ENCODE data around the gene OPCML.

OPCML gene

GRCh38 chr11:133501643-133502539, 30.4 kb downstream of the OPCML start:
- DNase-seq = no peak
- no peaks in the 10 kb centered on the region for H3K4me1 Mint-ChIP-seq (ENCODE audit: low read depth)
- H3K36me3 Mint-ChIP-seq (ENCODE audit: low read depth) = no peaks in the 10 kb centered on the region
- H3K9me3 Mint-ChIP-seq = no peaks in the 10 kb centered on the region
- H3K4me3 Mint-ChIP-seq = no peak overlapping the region
- H3K27me3 Mint-ChIP-seq = no peaks in the 10 kb centered on the region
- no peak overlapping the region for H3K27ac Mint-ChIP-seq

GRCh38 chr11:133500936-133501335, 31.4 kb downstream of the OPCML start:
- H3K9me3 Mint-ChIP-seq = no peaks in the 10 kb centered on the region
- no peaks in the 10 kb centered on the region for H3K4me1 Mint-ChIP-seq (ENCODE audit: low read depth)
- no peaks in the 10 kb centered on the region for H3K36me3 Mint-ChIP-seq (ENCODE audit: low read depth)
- DNase-seq = no peak
- H3K27me3 Mint-ChIP-seq = no peaks in the 10 kb centered on the region
- no peak overlapping the region for H3K4me3 Mint-ChIP-seq
- H3K27ac Mint-ChIP-seq = no peak overlapping the region

GRCh38 chr11:133500435-133500834, 31.9 kb downstream of the OPCML start:
- Mint-ChIP-seq H3K4me3 (no peak overlapping the region), H3K4me1 (ENCODE audit: low read depth) (no peaks in the 10 kb centered on the region), H3K27me3 (no peaks in the 10 kb centered on the region), H3K9me3 (no peaks in the 10 kb centered on the region), H3K36me3 (ENCODE audit: low read depth) (no peaks in the 10 kb centered on the region), H3K27ac (no peak overlapping the region)
- no peak for DNase-seq

- no peaks in the 10 kb centered on the region for H3K9me3 Mint-ChIP-seq
These were observed 33.3 kb downstream of the OPCML start for GRCh38 chr11:133498969-133499368.

GRCh38 chr11:133497477-133498140, 34.7 kb downstream of the OPCML start:
- Mint-ChIP-seq H3K27ac (no peak overlapping the region), H3K27me3 (no peaks in the 10 kb centered on the region), H3K4me1 (ENCODE audit: low read depth) (no peaks in the 10 kb centered on the region), H3K4me3 (no peak overlapping the region), H3K9me3 (no peaks in the 10 kb centered on the region), H3K36me3 (ENCODE audit: low read depth) (no peaks in the 10 kb centered on the region)
- DNase-seq = no peak

More at GRCh38 chr11:133498969-133499368, 33.3 kb downstream of the OPCML start:
- no peak overlapping the region for H3K27ac Mint-ChIP-seq
- DNase-seq = no peak
- no peak overlapping the region for H3K4me3 Mint-ChIP-seq
- no peaks in the 10 kb centered on the region for H3K36me3 Mint-ChIP-seq (ENCODE audit: low read depth)
- no peaks in the 10 kb centered on the region for H3K4me1 Mint-ChIP-seq (ENCODE audit: low read depth)
- H3K27me3 Mint-ChIP-seq = no peaks in the 10 kb centered on the region

GRCh38 chr11:133492895-133493294, 39.4 kb downstream of the OPCML start:
- H3K4me1 Mint-ChIP-seq (ENCODE audit: low read depth) = no peaks in the 10 kb centered on the region
- DNase-seq = no peak
- no peaks in the 10 kb centered on the region for H3K27me3 Mint-ChIP-seq
- no peak overlapping the region for H3K27ac Mint-ChIP-seq
- no peaks in the 10 kb centered on the region for H3K36me3 Mint-ChIP-seq (ENCODE audit: low read depth)
- no peak overlapping the region for H3K4me3 Mint-ChIP-seq
- H3K9me3 Mint-ChIP-seq = no peaks in the 10 kb centered on the region

GRCh38 chr11:133491680-133492383, 40.5 kb downstream of the OPCML start:
- DNase-seq = no peak
- Mint-ChIP-seq H3K27me3 (no peaks in the 10 kb centered on the region), H3K9me3 (no peaks in the 10 kb centered on the region), H3K4me3 (no peak overlapping the region), H3K4me1 (ENCODE audit: low read depth) (no peaks in the 10 kb centered on the region), H3K27ac (no peak overlapping the region), H3K36me3 (ENCODE audit: low read depth) (no peaks in the 10 kb centered on the region)

GRCh38 chr11:133480722-133481121, 51.6 kb downstream of the OPCML start:
- DNase-seq = no peak
- H3K4me1 Mint-ChIP-seq (ENCODE audit: low read depth) = no peaks in the 10 kb centered on the region
- H3K9me3 Mint-ChIP-seq = peaks cover 9% of the 10 kb centered on the region
- H3K4me3 Mint-ChIP-seq = no peak overlapping the region
- H3K36me3 Mint-ChIP-seq (ENCODE audit: low read depth) = no peaks in the 10 kb centered on the region
- H3K27me3 Mint-ChIP-seq = no peaks in the 10 kb centered on the region
- H3K27ac Mint-ChIP-seq = no peak overlapping the region

- Mint-ChIP-seq H3K27me3 (no peaks in the 10 kb centered on the region), H3K36me3 (ENCODE audit: low read depth) (no peaks in the 10 kb centered on the region), H3K4me3 (no peak overlapping the region), H3K9me3 (peaks cover 9% of the 10 kb centered on the region), H3K4me1 (ENCODE audit: low read depth) (no peaks in the 10 kb centered on the region), H3K27ac (no peak overlapping the region)
- DNase-seq = no peak
These were observed 53.1 kb downstream of the OPCML start for GRCh38 chr11:133479209-133479608.

- Mint-ChIP-seq H3K27me3 (no peaks in the 10 kb centered on the region), H3K9me3 (peaks cover 4% of the 10 kb centered on the region), H3K36me3 (ENCODE audit: low read depth) (no peaks in the 10 kb centered on the region), H3K27ac (no peak overlapping the region), H3K4me1 (ENCODE audit: low read depth) (no peaks in the 10 kb centered on the region), H3K4me3 (no peak overlapping the region)
- no peak for DNase-seq
These were observed 55.1 kb downstream of the OPCML start for GRCh38 chr11:133477251-133477625.

- Mint-ChIP-seq H3K4me1 (ENCODE audit: low read depth) (no peaks in the 10 kb centered on the region), H3K9me3 (peaks cover 4% of the 10 kb centered on the region), H3K27ac (no peak overlapping the region), H3K27me3 (no peaks in the 10 kb centered on the region), H3K36me3 (ENCODE audit: low read depth) (no peaks in the 10 kb centered on the region), H3K4me3 (no peak overlapping the region)
- no peak for DNase-seq
These were observed 55.6 kb downstream of the OPCML start for GRCh38 chr11:133476570-133477250.

- Mint-ChIP-seq H3K27me3 (no peaks in the 10 kb centered on the region), H3K4me1 (ENCODE audit: low read depth) (no peaks in the 10 kb centered on the region), H3K36me3 (ENCODE audit: low read depth) (no peaks in the 10 kb centered on the region), H3K9me3 (peaks cover 2% of the 10 kb centered on the region), H3K4me3 (no peak overlapping the region), H3K27ac (no peak overlapping the region)
- DNase-seq = no peak
These were observed 57.8 kb downstream of the OPCML start for GRCh38 chr11:133474461-133474860.

- H3K27me3 Mint-ChIP-seq = no peaks in the 10 kb centered on the region
- H3K4me1 Mint-ChIP-seq (ENCODE audit: low read depth) = no peaks in the 10 kb centered on the region
- no peak for DNase-seq
- H3K36me3 Mint-ChIP-seq (ENCODE audit: low read depth) = no peaks in the 10 kb centered on the region
- peaks cover 4% of the 10 kb centered on the region for H3K9me3 Mint-ChIP-seq
- H3K4me3 Mint-ChIP-seq = no peak overlapping the region
- no peak overlapping the region for H3K27ac Mint-ChIP-seq
These were observed 64.6 kb downstream of the OPCML start for GRCh38 chr11:133467686-133468085.

GRCh38 chr11:133443206-133443747, 89.0 kb downstream of the OPCML start:
- DNase-seq = no peak
- Mint-ChIP-seq H3K4me3 (no peak overlapping the region), H3K36me3 (ENCODE audit: low read depth) (no peaks in the 10 kb centered on the region), H3K9me3 (no peaks in the 10 kb centered on the region), H3K4me1 (ENCODE audit: low read depth) (no peaks in the 10 kb centered on the region), H3K27ac (no peak overlapping the region), H3K27me3 (no peaks in the 10 kb centered on the region)

Measured in activated T-cell treated with anti-CD3 and anti-CD28 coated beads, Interleukin-2, amount 50 U/mL, for 24 hours (primary cell).